ENCODE data around the gene DOK6.

DOK6 gene

GRCh38 chr18:69705987-69706386 is 305.3 kb downstream of the DOK6 start:
- no peak overlapping the region for H3K4me3 ChIP-seq (ENCODE audit: insufficient read depth in 1 of 2, low read depth in 1 of 2, low read length in 2 of 2)
- H2BK120ac ChIP-seq (ENCODE audit: low read depth, low read length): no peak overlapping the region
- H3K4ac ChIP-seq (ENCODE audit: low read depth in 1 of 2, low read length in 2 of 2): no peak overlapping the region
- no peak overlapping the region for H3K4me2 ChIP-seq (ENCODE audit: low read length, poor library complexity, severe bottlenecking)
- no peaks in the 10 kb centered on the region for H3K4me1 ChIP-seq (ENCODE audit: control insufficient read depth, insufficient read depth, low read depth, low read length)
- no peak overlapping the region for H4K8ac ChIP-seq (ENCODE audit: low read length)
- no peak overlapping the region for H2BK12ac ChIP-seq (ENCODE audit: low read length in 2 of 2)
- 63% methylated on average over 1 of the region's 2 CpGs for WGBS
- H3K27me3 ChIP-seq (ENCODE audit: control insufficient read depth in 1 of 2, insufficient read depth in 1 of 2, low read length in 2 of 2): no peaks in the 10 kb centered on the region
- H3K36me3 ChIP-seq (ENCODE audit: control insufficient read depth in 1 of 2, insufficient read depth in 2 of 2, low read depth in 1 of 2, low read length in 2 of 2): no peaks in the 10 kb centered on the region
- H2BK15ac ChIP-seq (ENCODE audit: low read depth, poor library complexity, severe bottlenecking): no peak overlapping the region
- H2BK5ac ChIP-seq (ENCODE audit: low read depth, low read length, poor library complexity, severe bottlenecking): no peak overlapping the region
- no peak overlapping the region for H3K18ac ChIP-seq (ENCODE audit: low read depth in 1 of 2, low read length in 2 of 2)
- H3K9me3 ChIP-seq (ENCODE audit: control insufficient read depth, low read length): no peaks in the 10 kb centered on the region
- no peak overlapping the region for H2AK5ac ChIP-seq (ENCODE audit: low read length, severe bottlenecking)
- H4K91ac ChIP-seq (ENCODE audit: low read length): no peak overlapping the region
- H3K27ac ChIP-seq (ENCODE audit: low read length, poor library complexity, severe bottlenecking): no peak overlapping the region
- H3K79me1 ChIP-seq (replicated peaks; ENCODE audit: low read length, poor library complexity, severe bottlenecking): no peaks in the 10 kb centered on the region
- no peak overlapping the region for H3K9ac ChIP-seq (ENCODE audit: low read length)
- no peak overlapping the region for H3K23ac ChIP-seq (ENCODE audit: low read length in 2 of 2)
- DNase-seq: no peak
- no peak overlapping the region for H3K14ac ChIP-seq (ENCODE audit: low read length in 2 of 2)
- no peak overlapping the region for H2AFZ ChIP-seq (ENCODE audit: low read depth, low read length)

GRCh38 chr18:69708844-69709243 is 308.2 kb downstream of the DOK6 start:
- no peak overlapping the region for H2BK12ac ChIP-seq (ENCODE audit: low read length in 2 of 2)
- no peaks in the 10 kb centered on the region for H3K36me3 ChIP-seq (ENCODE audit: control insufficient read depth in 1 of 2, insufficient read depth in 2 of 2, low read depth in 1 of 2, low read length in 2 of 2)
- no peak overlapping the region for H2BK5ac ChIP-seq (ENCODE audit: low read depth, low read length, poor library complexity, severe bottlenecking)
- H3K23ac ChIP-seq (ENCODE audit: low read length in 2 of 2): no peak overlapping the region
- H4K91ac ChIP-seq (ENCODE audit: low read length): no peak overlapping the region
- no peak overlapping the region for H3K4me3 ChIP-seq (ENCODE audit: insufficient read depth in 1 of 2, low read depth in 1 of 2, low read length in 2 of 2)
- no peak overlapping the region for H2AFZ ChIP-seq (ENCODE audit: low read depth, low read length)
- no peaks in the 10 kb centered on the region for H3K4me1 ChIP-seq (ENCODE audit: control insufficient read depth, insufficient read depth, low read depth, low read length)
- no peak overlapping the region for H3K14ac ChIP-seq (ENCODE audit: low read length in 2 of 2)
- no peak overlapping the region for H3K27ac ChIP-seq (ENCODE audit: low read length, poor library complexity, severe bottlenecking)
- H3K18ac ChIP-seq (ENCODE audit: low read depth in 1 of 2, low read length in 2 of 2): no peak overlapping the region
- H4K8ac ChIP-seq (ENCODE audit: low read length): no peak overlapping the region
- no peak overlapping the region for H2BK15ac ChIP-seq (ENCODE audit: low read depth, poor library complexity, severe bottlenecking)
- H3K4ac ChIP-seq (ENCODE audit: low read depth in 1 of 2, low read length in 2 of 2): no peak overlapping the region
- no peak overlapping the region for H3K4me2 ChIP-seq (ENCODE audit: low read length, poor library complexity, severe bottlenecking)
- no peak overlapping the region for H2AK5ac ChIP-seq (ENCODE audit: low read length, severe bottlenecking)
- no peaks in the 10 kb centered on the region for H3K27me3 ChIP-seq (ENCODE audit: control insufficient read depth in 1 of 2, insufficient read depth in 1 of 2, low read length in 2 of 2)
- WGBS: 55% methylated on average over 5 of the region's 7 CpGs
- no peak for DNase-seq
- H3K79me1 ChIP-seq (replicated peaks; ENCODE audit: low read length, poor library complexity, severe bottlenecking): no peaks in the 10 kb centered on the region
- no peak overlapping the region for H3K9ac ChIP-seq (ENCODE audit: low read length)
- peaks cover 12% of the 10 kb centered on the region for H3K9me3 ChIP-seq (ENCODE audit: control insufficient read depth, low read length)
- H2BK120ac ChIP-seq (ENCODE audit: low read depth, low read length): no peak overlapping the region

- no peaks in the 10 kb centered on the region for H3K27me3 ChIP-seq (ENCODE audit: control insufficient read depth in 1 of 2, insufficient read depth in 1 of 2, low read length in 2 of 2)
- H3K36me3 ChIP-seq (ENCODE audit: control insufficient read depth in 1 of 2, insufficient read depth in 2 of 2, low read depth in 1 of 2, low read length in 2 of 2): no peaks in the 10 kb centered on the region
- no peaks in the 10 kb centered on the region for H3K79me1 ChIP-seq (replicated peaks; ENCODE audit: low read length, poor library complexity, severe bottlenecking)
- H3K4me2 ChIP-seq (ENCODE audit: low read length, poor library complexity, severe bottlenecking): no peak overlapping the region
- H3K4me3 ChIP-seq (ENCODE audit: insufficient read depth in 1 of 2, low read depth in 1 of 2, low read length in 2 of 2): no peak overlapping the region
- no peak overlapping the region for H3K23ac ChIP-seq (ENCODE audit: low read length in 2 of 2)
- H2AK5ac ChIP-seq (ENCODE audit: low read length, severe bottlenecking): no peak overlapping the region
- H3K9ac ChIP-seq (ENCODE audit: low read length): no peak overlapping the region
- no peak overlapping the region for H3K18ac ChIP-seq (ENCODE audit: low read depth in 1 of 2, low read length in 2 of 2)
- H3K27ac ChIP-seq (ENCODE audit: low read length, poor library complexity, severe bottlenecking): no peak overlapping the region
- H2BK120ac ChIP-seq (ENCODE audit: low read depth, low read length): no peak overlapping the region
- H4K91ac ChIP-seq (ENCODE audit: low read length): no peak overlapping the region
- H3K14ac ChIP-seq (ENCODE audit: low read length in 2 of 2): no peak overlapping the region
- H2BK15ac ChIP-seq (ENCODE audit: low read depth, poor library complexity, severe bottlenecking): no peak overlapping the region
- no peak overlapping the region for H2BK5ac ChIP-seq (ENCODE audit: low read depth, low read length, poor library complexity, severe bottlenecking)
- no peak overlapping the region for H4K8ac ChIP-seq (ENCODE audit: low read length)
- no peak overlapping the region for H2BK12ac ChIP-seq (ENCODE audit: low read length in 2 of 2)
- no peaks in the 10 kb centered on the region for H3K4me1 ChIP-seq (ENCODE audit: control insufficient read depth, insufficient read depth, low read depth, low read length)
- no peak for DNase-seq
- H3K4ac ChIP-seq (ENCODE audit: low read depth in 1 of 2, low read length in 2 of 2): no peak overlapping the region
- H3K9me3 ChIP-seq (ENCODE audit: control insufficient read depth, low read length): peaks cover 36% of the 10 kb centered on the region
- no peak overlapping the region for H2AFZ ChIP-seq (ENCODE audit: low read depth, low read length)
- 97% methylated on average over 5 of the region's 7 CpGs for WGBS
Observed at GRCh38 chr18:69715191-69715795, 314.6 kb downstream of the DOK6 start.

GRCh38 chr18:69717586-69717985 is 316.9 kb downstream of the DOK6 start:
- no peak overlapping the region for H3K27ac ChIP-seq (ENCODE audit: low read length, poor library complexity, severe bottlenecking)
- H3K9ac ChIP-seq (ENCODE audit: low read length): no peak overlapping the region
- 85% methylated on average over 2 of the region's 2 CpGs for WGBS
- H3K4me1 ChIP-seq (ENCODE audit: control insufficient read depth, insufficient read depth, low read depth, low read length): no peaks in the 10 kb centered on the region
- no peak overlapping the region for H4K91ac ChIP-seq (ENCODE audit: low read length)
- no peak overlapping the region for H3K4ac ChIP-seq (ENCODE audit: low read depth in 1 of 2, low read length in 2 of 2)
- H3K4me3 ChIP-seq (ENCODE audit: insufficient read depth in 1 of 2, low read depth in 1 of 2, low read length in 2 of 2): peak overlapping the region in 1 of 2 experiments; percentile 0
- no peak overlapping the region for H2AK5ac ChIP-seq (ENCODE audit: low read length, severe bottlenecking)
- peaks cover 36% of the 10 kb centered on the region for H3K9me3 ChIP-seq (ENCODE audit: control insufficient read depth, low read length)
- no peak overlapping the region for H2BK12ac ChIP-seq (ENCODE audit: low read length in 2 of 2)
- H3K36me3 ChIP-seq (ENCODE audit: control insufficient read depth in 1 of 2, insufficient read depth in 2 of 2, low read depth in 1 of 2, low read length in 2 of 2): no peaks in the 10 kb centered on the region
- H2BK5ac ChIP-seq (ENCODE audit: low read depth, low read length, poor library complexity, severe bottlenecking): no peak overlapping the region
- no peak overlapping the region for H3K18ac ChIP-seq (ENCODE audit: low read depth in 1 of 2, low read length in 2 of 2)
- H4K8ac ChIP-seq (ENCODE audit: low read length): no peak overlapping the region
- H3K27me3 ChIP-seq (ENCODE audit: control insufficient read depth in 1 of 2, insufficient read depth in 1 of 2, low read length in 2 of 2): no peaks in the 10 kb centered on the region
- no peak for DNase-seq
- no peak overlapping the region for H3K23ac ChIP-seq (ENCODE audit: low read length in 2 of 2)
- H2BK120ac ChIP-seq (ENCODE audit: low read depth, low read length): no peak overlapping the region
- no peak overlapping the region for H3K14ac ChIP-seq (ENCODE audit: low read length in 2 of 2)
- no peak overlapping the region for H3K4me2 ChIP-seq (ENCODE audit: low read length, poor library complexity, severe bottlenecking)
- no peak overlapping the region for H2BK15ac ChIP-seq (ENCODE audit: low read depth, poor library complexity, severe bottlenecking)
- no peaks in the 10 kb centered on the region for H3K79me1 ChIP-seq (replicated peaks; ENCODE audit: low read length, poor library complexity, severe bottlenecking)
- H2AFZ ChIP-seq (ENCODE audit: low read depth, low read length): no peak overlapping the region
